GM18505 (cell line): ENCODE measurements around the gene MYLK.

Source experiments
- ATAC-seq: cut with Tn5 transposase; IDR thresholded peaks from one replicate; pipeline ENCODE4 v1.9.1; 2021; ENCODE audit not compliant: unreplicated experiment
- POLR2A ChIP-seq: IDR thresholded peaks from 4 replicates; pipeline ENCODE4 v1.6.1; 2011; ENCODE audit warnings: borderline replicate concordance; ENCODE audit not compliant: insufficient read depth, insufficient read length; ENCODE audit errors: extremely low read depth

The MYLK gene

DNA sequence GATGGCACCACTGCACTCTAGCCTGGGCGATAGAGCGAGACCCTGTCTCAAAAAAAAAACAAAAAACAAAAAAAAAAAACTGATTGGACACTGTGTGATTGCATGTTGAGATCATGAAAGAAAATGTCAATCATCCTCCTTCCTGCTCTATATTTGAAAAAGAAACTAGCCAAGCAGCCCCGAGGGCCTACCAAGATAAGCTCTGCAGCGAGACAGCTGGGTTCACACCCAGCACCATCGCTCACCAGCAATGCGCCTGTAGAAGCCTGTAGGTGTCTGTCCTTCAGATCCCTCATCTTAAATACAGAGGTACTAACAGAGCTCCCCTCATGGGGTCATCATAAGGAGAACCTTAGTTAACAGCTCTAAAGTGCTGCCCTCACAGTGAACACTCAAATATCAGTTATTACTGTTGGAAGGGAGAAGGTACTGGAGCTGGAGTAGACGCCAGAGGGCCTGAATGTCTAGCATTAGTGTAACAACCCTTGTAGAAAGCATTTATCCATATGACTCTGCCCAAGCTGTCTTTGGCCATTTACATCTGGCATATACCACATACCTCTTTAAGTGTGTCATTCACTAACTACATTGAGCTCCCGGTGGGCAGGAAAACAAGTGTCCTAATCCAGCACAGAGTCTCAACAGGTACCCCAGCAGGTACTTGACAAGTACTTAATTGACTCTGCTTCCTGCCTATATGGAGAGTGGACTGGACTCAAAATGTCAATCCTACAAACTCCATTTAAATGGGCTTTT, 22.9 kb downstream of the MYLK start:
- TF ChIP-seq POLR2A, result no peak
- ATAC-seq, result no peak

DNA sequence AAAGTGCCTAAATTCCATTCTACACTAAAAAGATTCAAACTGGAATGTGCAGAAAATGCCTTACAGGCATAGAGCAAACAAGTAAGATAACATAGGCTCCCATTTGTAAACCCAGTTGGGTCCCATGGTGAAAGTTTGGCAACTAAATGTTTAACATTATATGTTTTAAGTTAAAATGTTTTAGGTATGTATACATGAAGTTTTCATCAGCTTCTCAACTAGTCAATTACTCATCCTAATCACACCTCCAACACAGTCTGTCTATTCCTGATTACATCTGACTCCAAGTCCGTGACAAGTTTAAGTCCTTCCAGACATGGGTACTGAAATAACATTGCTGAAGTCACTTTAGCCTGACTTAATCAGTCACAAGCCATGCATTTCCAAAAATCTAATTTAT, 25.0 kb downstream of the MYLK start:
- no peak for TF ChIP-seq POLR2A
- ATAC-seq, result no peak

DNA sequence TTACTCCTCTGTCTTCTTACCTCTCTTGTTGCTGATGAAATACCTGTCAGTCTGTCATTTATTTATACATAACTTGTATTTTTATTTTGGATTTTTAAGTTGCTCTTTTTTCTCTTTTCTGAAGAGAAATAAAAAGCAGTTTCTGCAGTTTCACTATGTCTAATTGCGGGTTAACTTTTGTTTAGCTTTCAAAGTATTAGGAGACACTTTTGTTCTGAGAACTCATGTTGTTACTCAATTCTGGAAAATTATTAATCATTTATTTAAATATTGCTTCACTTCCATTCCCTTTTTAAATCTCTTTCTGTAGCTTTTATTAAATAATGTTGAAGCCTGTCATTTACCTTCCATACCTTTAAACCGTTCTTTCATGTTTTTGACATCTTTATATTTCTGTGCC, 29.2 kb downstream of the MYLK start:
- no peak for TF ChIP-seq POLR2A
- ATAC-seq, result no peak

DNA sequence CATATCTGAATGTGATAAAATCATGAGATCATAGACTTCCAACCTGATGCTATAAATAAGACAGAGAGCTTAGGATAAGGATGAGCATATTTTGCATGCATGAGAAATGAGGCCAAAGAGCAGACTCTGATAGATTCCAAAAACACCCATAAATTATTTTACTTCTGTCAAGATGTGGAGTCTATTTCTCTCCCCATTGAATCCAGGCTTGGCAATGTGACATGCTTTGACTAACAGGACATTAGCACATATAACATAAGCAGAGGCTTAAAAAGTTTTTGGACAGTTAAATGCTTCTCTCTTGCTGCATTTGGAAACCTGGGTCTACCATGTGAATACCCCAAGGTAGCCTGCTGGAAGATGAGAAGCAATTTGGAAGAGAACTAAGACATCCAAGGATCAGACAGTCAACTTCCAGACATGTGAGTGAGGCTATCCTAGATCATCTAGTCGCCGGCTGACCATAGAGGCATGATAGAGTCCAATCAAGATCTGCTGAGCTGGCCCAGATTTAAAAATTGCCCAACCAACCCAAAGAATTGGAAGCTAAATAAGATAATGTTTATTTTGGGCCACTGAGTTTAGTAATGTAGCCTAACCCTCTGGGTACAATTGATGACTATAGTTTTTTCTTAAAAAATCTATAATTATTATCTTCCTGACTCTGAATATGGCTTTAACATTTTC, 30.3 kb downstream of the MYLK start:
- TF ChIP-seq POLR2A, result no peak

DNA sequence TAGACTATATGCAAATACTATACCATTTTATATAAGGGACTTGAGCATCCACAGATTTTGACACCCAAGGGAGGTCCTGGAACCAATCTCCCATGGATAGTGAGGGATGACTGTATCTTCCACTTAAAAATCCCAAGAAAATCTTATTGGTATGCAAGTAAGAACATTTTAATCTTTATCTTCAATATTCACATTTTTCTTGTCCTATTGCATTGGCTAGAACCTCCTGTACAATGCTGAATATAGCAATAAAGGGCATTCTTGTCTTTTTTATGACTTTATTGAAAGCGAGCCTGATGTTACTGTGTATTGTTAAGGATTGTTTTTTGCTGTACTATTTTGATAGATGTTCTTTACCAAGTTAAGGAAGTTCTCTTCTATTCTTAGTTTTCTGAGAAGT, 36.9 kb downstream of the MYLK start:
- no peak for ATAC-seq
- TF ChIP-seq POLR2A, result no peak

More for the DNA sequence above, 30.3 kb downstream of the MYLK start:
- no peak for ATAC-seq

DNA sequence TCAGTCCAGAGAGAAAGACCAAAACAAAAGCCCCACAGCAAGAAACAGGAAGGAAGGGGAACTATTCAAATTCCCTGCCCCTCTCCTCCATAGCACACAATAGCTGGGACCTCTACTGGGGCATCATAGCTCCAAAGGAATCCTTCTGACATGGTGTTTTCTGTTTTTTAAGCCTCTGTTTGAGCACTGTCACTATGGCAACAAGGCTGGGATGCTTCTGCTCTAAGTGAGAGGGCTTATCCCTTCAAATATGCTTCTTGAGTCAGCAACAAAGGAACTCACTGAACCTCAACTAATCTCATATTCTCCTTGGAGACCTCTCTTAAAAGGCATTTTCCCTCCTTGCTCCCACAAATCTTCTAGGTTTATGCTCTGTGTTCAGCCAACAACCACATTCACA, 40.5 kb downstream of the MYLK start:
- no peak for ATAC-seq
- TF ChIP-seq POLR2A, result no peak

DNA sequence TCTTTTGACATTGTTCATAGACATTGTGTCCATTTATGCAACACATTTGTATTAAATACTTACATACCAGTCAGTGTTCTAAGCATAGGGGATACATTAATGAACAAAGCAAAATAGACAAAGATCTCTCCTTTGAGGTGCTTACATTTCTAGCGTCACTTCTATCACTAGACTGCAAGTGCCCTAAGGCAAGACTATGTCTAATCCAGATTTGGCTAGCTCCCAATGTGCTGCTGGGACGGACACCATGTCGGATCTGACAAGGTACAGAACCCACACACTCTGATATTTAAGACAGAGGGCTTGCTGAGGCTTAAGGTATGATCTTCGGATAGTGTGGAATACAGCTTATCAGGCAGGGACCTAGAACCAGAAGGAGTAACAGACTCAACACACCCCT, 41.4 kb downstream of the MYLK start:
- TF ChIP-seq POLR2A, result no peak
- no peak for ATAC-seq

DNA sequence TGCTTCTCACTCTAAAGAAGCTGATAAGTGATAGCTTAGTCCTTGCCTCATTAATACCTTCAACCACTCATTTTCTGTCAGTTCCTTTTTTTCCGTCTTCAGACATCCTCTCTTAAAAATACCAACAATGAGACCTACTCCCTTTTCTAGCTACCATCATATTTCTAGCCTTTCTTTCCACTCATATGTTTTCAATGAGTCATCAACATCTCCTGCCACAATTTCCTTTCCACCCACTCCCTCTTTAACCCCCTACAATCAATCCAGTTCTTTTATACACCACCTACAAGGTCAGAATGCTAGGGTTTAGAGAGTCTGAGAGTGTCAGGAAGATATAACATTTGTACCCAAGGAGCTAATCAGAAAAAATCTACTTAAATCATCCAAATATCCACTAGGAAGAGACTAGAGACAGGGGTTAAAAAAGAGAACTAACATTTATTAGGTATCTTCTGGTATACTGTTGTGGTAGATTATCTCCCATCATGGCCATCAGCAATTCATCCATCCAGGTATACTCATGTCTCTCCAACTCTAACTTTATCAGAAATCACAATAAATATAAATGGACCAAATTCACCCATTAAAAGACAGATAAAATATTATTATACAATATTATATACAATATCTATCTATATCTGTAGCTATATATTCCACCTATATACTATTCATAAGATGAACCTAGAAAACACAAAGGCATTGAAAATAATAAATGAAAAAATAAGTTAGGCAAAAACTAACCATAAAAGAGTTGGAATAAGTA, 42.5 kb downstream of the MYLK start:
- no peak for TF ChIP-seq POLR2A
- ATAC-seq, result no peak

DNA sequence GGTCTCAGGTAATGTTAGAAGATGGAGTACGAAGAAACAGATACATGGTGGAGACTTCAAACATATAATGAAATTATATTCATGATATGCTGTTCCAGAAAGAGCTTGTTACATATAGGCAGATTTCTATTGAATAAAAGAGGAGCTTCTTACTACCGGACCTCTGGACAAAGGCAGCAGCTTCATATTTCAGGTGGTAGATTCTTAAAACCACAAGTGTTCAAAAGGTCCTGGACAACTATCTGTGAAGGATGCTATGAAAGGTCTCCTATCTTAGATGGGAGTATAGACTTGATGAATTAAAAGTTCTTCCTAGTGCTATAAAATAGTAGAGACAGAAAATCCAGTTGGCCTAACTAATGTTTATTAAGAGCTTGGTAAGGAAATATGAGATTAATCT, 43.2 kb downstream of the MYLK start:
- no peak for TF ChIP-seq POLR2A
- ATAC-seq, result no peak

DNA sequence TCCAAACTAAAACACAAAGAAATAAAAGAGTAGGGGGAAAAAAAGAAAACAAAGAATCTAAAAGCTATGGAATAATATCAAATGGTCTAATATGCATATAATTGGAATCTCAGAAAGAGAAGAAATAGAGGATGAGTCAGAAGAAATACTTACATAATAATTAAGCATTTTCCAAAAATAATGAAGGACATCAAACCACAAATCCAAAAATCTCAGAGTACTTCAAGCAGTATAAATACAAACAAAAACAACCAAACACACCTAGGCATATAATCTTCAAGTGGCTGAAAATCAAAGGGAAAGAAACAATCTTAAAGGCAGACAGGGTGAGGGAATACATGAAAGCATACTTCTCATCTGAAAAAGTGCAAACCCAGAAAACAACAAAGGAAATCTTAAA, 46.3 kb downstream of the MYLK start:
- ATAC-seq, result no peak
- no peak for TF ChIP-seq POLR2A

DNA sequence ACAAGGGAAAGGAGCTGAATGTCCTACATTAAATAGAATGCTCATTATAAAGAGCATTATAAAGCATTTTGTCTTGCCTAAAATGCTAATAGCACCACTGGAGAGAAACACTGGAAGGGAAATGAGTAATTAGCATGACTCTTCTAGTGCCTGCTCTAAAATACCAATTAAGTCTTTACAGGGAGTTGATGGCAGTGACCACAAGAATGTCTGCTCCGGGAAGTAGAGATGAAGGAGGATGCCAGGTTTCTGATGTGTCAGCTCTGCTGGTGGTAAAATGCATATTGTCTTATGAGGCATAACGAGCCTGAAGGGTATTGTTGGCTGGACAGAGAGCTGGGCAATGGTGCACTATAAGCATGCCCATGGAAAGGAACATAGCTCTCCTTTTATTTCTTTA, 49.5 kb downstream of the MYLK start:
- TF ChIP-seq POLR2A, result no peak
- ATAC-seq, result no peak

DNA sequence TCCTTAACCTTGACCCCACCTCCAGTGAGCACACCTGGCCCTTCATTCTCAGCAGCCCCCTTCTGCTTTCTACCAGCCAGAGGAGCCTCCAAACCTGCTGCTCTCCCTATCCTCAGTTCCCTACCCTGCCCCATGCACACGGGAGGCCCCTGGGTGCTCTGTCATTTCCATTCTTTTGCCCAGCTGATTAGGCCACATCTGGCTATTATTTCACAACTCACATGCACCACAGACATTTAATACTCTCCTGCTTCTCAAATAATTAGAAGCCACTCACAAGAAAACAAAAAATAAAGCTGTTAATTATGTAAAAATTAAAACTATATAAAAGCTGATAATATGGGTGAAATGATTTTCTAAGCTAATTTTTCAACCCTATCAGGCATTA, 50.7 kb downstream of the MYLK start:
- no peak for ATAC-seq
- no peak for TF ChIP-seq POLR2A

DNA sequence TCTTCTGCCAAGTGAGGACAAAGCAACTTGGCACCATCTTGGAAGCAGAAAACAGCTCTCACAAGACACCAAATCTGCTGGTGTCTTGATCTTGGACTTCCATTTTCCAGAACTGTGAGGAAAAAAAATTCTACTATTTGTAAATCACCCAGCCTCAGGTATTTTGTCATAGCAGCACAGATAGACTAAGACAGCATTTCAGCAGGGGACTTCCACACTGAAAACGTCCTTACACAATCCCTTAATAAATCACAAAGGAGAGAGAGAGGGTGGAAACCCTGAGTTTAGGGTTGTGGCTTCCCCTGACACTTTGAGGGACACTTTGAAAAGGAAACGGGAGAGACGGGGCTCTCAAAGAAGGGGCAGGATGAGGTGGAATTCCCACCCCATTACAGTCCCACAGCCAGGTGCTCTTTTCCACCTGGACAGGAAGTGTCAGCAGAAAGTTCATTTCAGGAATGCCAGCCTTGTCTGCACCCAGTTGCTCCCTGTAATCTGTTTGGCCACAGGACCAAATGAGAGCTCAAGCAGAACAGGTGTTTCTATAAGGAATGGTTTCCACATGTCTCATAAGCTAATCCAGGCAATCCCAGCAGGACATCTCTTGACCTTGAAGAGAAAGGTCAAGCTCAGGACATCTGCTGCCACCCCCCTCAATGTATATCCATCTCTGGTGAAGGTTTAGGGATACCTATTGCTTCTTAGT, 51.3 kb downstream of the MYLK start:
- no peak for ATAC-seq
- TF ChIP-seq POLR2A, result no peak

DNA sequence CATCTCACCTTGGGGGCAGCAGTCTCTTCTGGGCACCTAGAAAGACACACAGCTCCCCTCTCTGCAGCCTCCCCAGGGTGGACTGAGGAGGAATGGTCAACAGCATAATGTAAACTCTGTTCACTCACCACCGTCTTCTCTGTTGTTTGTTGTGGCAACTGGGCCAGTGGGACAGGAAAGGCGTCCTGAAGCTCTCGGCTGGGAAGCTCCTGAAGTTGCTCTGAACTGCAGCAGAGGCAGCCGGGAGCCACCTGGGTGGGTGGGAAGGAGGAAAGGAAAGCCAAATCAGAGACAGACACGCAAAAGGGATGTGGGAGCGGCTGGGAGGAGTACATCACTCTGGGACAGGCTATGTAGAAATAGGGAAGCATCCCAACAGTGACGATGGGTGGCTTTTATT, 52.7 kb downstream of the MYLK start:
- no peak for TF ChIP-seq POLR2A
- no peak for ATAC-seq

DNA sequence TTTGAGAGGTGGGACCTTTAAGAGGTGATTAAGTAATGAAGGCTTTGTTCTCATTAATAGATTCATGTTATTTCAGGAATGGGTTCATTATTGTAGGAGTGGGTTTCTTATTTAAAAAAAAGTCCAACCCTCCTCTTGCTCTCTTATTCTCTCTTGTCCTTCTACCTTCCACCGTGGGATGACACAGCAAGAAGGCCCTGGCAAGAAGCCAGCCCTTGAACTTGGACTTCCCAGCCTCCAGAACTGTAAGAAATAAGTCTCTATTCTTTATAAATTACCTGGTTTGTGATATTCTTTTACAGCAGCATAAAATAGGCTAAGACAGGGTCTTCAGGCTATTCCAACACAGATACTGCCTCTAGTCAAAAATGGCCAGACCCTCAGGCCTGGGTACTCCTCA, 62.2 kb downstream of the MYLK start:
- no peak for ATAC-seq
- TF ChIP-seq POLR2A, result no peak
